ENCODE results near the gene MEFV. TPM values are rescaled to one million over a fixed set of nuclear protein-coding genes. Genes with fewer than 3 reads are reported as not detected.

Gene MEFV
- total and polyA plus RNA-seq, 2 of the 4 experiments (the other 2 are of a cell fraction) = not detected

DNA sequence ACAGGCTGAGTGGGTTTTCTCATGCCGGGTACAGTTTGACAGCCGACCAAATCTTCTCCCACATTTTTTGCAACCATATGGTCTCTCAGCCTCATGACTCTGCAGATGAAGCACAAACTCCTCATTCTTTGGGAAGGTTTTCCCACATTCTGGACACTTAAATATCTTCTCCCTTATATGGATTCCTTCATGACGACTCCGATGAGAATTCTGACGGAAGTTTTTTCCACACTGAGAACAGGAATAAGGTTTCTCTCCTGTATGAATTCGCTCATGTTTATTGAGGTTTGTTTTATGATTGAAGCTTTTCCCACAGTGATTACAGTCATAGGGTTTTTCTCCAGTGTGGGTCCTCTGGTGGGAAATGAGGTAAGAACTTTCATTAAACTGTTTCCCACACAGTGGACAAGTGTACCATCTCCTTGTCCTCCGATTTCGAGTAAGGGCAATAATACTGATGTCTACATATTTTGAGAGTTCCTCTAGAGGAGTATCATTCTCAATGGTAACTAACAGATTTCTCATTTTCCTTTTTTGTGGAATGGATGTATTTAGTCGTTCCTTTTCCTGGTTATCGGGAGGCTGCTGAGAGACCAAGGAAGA, 32.4 kb downstream of the MEFV start:
- in situ Hi-C loops (cut with MboI; ENCODE audit: low sequenced_read_pairs) = no loop called here
- Histone ChIP-seq H3K56ac (ENCODE audit: extremely low read depth, insufficient read depth, low read length) (no peak overlapping the region), H2BK20ac (ENCODE audit: low read depth, low read length) (no peak overlapping the region), H3K9me1 (ENCODE audit: insufficient read depth, low read length) (no peaks in the 10 kb centered on the region), H3K4me2 (ENCODE audit: low read depth, low read length) (no peak overlapping the region), H3K9me3 (ENCODE audit: control insufficient read depth, insufficient read depth, low read length) (peaks cover 60% of the 10 kb centered on the region), H4K91ac (ENCODE audit: insufficient read depth, low read depth, low read length) (no peak overlapping the region), H3K27me3 (ENCODE audit: control insufficient read depth, insufficient read depth, low read length) (no peaks in the 10 kb centered on the region), H3K4me3 (ENCODE audit: insufficient read depth, low read depth, low read length) (no peak overlapping the region), H3K23ac (ENCODE audit: low read depth, low read length) (no peak overlapping the region), H3K79me1 (ENCODE audit: low read depth in 1 of 2, low read length in 2 of 2) (no peaks in the 10 kb centered on the region; a peak in 1 of 4 replicates), H3K4ac (ENCODE audit: low read depth, low read length) (no peak overlapping the region), H2AFZ (replicated peaks; ENCODE audit: low read length, poor library complexity) (no peak overlapping the region), H3K14ac (replicated peaks; ENCODE audit: low read depth, low read length) (no peak overlapping the region), H2AK5ac (ENCODE audit: low read depth, low read length) (no peak overlapping the region), H2BK15ac (ENCODE audit: low read depth, low read length) (no peak overlapping the region), H2BK5ac (ENCODE audit: low read depth, low read length, poor library complexity, severe bottlenecking) (no peak overlapping the region), H4K20me1 (ENCODE audit: insufficient read depth, low read length) (no peaks in the 10 kb centered on the region), H3K36me3 (ENCODE audit: control insufficient read depth, insufficient read depth, low read length) (peaks cover 47% of the 10 kb centered on the region), H2AK9ac (replicated peaks; ENCODE audit: low read depth, low read length, poor library complexity) (no peak overlapping the region), H4K5ac (ENCODE audit: low read depth, low read length) (no peak overlapping the region), H3K18ac (ENCODE audit: low read depth, low read length) (no peak overlapping the region), H4K8ac (ENCODE audit: low read depth in 2 of 2, low read length in 2 of 2) (no peak overlapping the region), H3K27ac (ENCODE audit: insufficient read depth, low read length) (no peak overlapping the region), H3K4me1 (ENCODE audit: control insufficient read depth, insufficient read depth, low read length) (no peaks in the 10 kb centered on the region), H3K9ac (ENCODE audit: low read depth, low read length) (no peak overlapping the region), H2BK120ac (ENCODE audit: low read depth, low read length) (no peak overlapping the region)
- BruUV-seq (replicated peaks) = no TSS peak
- dilution Hi-C loops (cut with HindIII; ENCODE audit: low sequenced_read_pairs, unreplicated experiment) = no loop called here
- ATAC-seq (ENCODE audit: low read depth) (no peak), DNase-seq (no peak)
- POLR2A ChIA-PET (ENCODE audit: unreplicated experiment) = no interaction called here
- WGBS, 2 experiments (ENCODE audit: extremely low coverage in 2 of 2, insufficient read length in 1 of 2) = no CpG with 5 or more reads among the region's 10 CpGs
- TF ChIP-seq RAD21 (IDR thresholded peaks at IDR 0.05; ENCODE audit: low read length) = no peak
- intact Hi-C loops (cut with micrococcal nuclease) = no loop called here
- CTCF ChIA-PET = no interaction called here

Data from IMR-90 (cell line).